Kidney epithelial cell (primary cell): ENCODE measurements around the gene SCG2. TPM values are rescaled to one million over a fixed set of nuclear protein-coding genes. Genes with fewer than 3 reads are reported as not detected.
A peak's percentile ranks its signal among the peaks of the same experiment; 100 is the strongest.

Experiments
- DNase-seq: peaks from one replicate; pipeline ENCODE4 v3.0.0-alpha.2; 2010; ENCODE audit warnings: low read depth
- H3K27me3 ChIP-seq: 2 replicates; pipeline ENCODE4 v1.6.0; 2011; ENCODE audit warnings: low read length; ENCODE audit not compliant: control insufficient read depth, insufficient read depth
- H3K36me3 ChIP-seq: 2 replicates; pipeline ENCODE4 v1.5.1; 2011; ENCODE audit warnings: low read length; ENCODE audit not compliant: control insufficient read depth, insufficient read depth
- H3K4me3 ChIP-seq: 2 replicates; pipeline ENCODE4 v1.5.1; 2011; ENCODE audit warnings: low read depth, mild to moderate bottlenecking, control low read depth, low read length
- total RNA-seq: library from RNA; depleted of rRNA; stranded (reverse); fragments of >200 nt; gene quantifications from 2 replicates; pipeline ENCODE4 v1.2.3, GENCODE V29; 2015
- TF ChIP-seq, protein P1 (sequence below): IDR thresholded peaks from 2 replicates; pipeline ENCODE4 v1.5.1; 2011; ENCODE audit warnings: mild to moderate bottlenecking, moderate library complexity, low read length, control low read depth, inconsistent platforms; ENCODE audit not compliant: insufficient read depth, poor library complexity, severe bottlenecking

The SCG2 gene, protein sequence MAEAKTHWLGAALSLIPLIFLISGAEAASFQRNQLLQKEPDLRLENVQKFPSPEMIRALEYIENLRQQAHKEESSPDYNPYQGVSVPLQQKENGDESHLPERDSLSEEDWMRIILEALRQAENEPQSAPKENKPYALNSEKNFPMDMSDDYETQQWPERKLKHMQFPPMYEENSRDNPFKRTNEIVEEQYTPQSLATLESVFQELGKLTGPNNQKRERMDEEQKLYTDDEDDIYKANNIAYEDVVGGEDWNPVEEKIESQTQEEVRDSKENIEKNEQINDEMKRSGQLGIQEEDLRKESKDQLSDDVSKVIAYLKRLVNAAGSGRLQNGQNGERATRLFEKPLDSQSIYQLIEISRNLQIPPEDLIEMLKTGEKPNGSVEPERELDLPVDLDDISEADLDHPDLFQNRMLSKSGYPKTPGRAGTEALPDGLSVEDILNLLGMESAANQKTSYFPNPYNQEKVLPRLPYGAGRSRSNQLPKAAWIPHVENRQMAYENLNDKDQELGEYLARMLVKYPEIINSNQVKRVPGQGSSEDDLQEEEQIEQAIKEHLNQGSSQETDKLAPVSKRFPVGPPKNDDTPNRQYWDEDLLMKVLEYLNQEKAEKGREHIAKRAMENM
- 0.08 TPM in 1 of 2 replicates, not detected in the other for total RNA-seq

DNA sequence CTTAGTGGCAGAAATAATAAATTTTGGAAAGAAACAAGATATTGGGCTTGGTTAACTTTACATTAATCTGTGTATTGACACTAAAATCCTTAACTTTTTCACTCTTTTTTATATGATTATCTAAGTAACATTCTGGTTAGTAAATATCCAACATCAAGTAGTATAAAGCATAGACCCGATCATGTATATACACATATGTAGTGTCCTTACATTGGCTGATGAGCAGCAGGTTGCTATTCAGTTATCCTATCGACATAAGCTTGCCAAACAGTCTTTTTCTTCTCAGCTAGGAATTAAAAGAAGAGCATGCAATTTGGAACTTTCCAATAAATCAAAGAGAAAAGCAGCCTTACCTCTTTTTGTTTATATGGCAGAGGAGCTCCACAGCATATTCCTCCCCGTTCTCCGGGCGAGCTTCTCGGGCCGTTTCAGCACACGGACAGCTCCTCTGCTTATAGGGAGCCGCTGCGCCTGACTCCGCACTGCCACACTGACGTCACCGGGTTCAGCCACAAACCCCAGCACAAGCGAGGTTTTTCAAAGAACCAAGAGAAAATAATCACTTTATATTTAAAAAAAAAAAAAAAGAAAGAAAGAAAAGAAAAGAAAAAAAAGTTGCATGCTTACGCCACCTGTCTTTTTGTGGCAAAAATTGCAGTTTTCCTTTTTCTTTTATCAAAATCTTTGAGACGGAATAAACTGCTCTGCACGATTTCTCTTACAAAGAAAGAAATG, at the start of gene SCG2:
Gene SCG2 (minus strand): TSS at position 430 of the 735 bp plus-strand sequence. CDS start 3,079 bp downstream, outside the sequence.
- Histone ChIP-seq H3K4me3 (no peak within 1 kb of the TSS), H3K36me3 (no peaks in the 10 kb centered on the region), H3K27me3 (no peaks in the 10 kb centered on the region)
- DNase-seq = peak; percentile 60
- TF ChIP-seq, protein P1, sequence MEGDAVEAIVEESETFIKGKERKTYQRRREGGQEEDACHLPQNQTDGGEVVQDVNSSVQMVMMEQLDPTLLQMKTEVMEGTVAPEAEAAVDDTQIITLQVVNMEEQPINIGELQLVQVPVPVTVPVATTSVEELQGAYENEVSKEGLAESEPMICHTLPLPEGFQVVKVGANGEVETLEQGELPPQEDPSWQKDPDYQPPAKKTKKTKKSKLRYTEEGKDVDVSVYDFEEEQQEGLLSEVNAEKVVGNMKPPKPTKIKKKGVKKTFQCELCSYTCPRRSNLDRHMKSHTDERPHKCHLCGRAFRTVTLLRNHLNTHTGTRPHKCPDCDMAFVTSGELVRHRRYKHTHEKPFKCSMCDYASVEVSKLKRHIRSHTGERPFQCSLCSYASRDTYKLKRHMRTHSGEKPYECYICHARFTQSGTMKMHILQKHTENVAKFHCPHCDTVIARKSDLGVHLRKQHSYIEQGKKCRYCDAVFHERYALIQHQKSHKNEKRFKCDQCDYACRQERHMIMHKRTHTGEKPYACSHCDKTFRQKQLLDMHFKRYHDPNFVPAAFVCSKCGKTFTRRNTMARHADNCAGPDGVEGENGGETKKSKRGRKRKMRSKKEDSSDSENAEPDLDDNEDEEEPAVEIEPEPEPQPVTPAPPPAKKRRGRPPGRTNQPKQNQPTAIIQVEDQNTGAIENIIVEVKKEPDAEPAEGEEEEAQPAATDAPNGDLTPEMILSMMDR = peak; percentile 28

DNA sequence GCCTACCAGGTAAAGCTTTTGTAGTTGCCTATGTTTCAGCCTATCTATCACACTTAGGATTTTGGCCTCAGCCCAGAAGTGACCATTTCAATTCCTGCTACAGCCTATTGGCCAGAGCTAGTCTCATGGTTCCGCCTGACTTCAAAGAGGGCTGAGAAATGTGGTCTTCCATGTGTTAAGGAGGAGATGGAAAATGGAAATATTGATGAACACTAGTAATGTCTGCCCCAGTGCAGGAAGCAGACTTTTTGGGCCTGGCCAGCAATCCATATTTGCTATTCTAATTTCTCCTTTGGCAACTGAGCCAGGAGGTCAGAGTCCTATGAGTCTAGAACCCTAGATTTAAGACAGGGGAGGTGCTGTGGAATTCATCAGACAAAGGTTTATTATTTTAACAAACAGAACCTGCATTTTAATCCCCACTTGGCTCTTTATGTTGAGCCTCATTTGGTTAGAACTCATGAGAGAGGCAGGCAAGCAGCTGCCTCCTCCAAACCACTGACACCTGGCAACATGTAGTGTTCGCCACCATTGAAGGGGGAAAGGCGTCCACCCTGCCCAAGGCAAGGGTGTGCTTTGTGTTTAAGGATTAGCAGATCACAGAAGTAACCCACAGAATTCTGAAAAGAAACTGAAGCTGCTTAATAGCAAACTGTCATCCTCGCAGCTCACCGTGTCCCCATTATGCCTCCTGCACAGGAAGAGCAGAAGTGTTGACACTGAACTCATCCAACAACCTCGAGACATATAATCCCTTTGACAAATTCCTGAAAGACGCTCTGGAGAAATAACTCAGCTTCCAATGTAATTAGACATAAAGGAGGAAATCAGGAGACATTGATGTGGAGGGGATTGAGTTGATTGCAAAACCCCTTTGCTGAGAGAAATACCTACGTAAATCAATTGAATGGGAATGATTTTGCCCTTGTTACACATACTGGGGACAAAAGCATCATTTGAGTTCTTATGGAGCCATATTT, 47.7 kb upstream of the SCG2 start:
- DNase-seq = no peak
- TF ChIP-seq, protein P1 = no peak
- Histone ChIP-seq H3K4me3 (no peak overlapping the region), H3K27me3 (no peaks in the 10 kb centered on the region), H3K36me3 (no peaks in the 10 kb centered on the region)

DNA sequence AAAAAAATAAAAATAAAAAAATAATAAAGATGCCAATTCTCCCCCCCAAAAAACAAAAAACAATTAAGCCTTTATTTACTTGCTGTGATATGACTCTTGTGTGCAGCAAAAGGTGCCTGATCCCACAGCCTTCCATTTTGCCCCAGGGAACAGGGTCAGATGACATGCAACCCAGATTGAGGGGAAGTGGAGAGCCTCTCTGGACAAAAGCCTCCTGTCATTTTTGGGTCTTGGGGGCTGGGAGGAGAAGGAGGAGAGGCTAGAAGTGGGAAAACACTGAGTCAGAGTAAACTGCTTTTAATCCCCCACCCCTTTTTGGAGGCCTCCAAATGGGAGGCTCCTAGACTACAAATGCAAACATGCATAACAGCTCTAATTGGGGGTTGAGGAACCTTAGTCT, 46.6 kb upstream of the SCG2 start:
- H3K27me3 ChIP-seq = no peaks in the 10 kb centered on the region
- no peaks in the 10 kb centered on the region for H3K36me3 ChIP-seq
- no peak for DNase-seq
- H3K4me3 ChIP-seq = no peak overlapping the region
- TF ChIP-seq, protein P1 = no peak

DNA sequence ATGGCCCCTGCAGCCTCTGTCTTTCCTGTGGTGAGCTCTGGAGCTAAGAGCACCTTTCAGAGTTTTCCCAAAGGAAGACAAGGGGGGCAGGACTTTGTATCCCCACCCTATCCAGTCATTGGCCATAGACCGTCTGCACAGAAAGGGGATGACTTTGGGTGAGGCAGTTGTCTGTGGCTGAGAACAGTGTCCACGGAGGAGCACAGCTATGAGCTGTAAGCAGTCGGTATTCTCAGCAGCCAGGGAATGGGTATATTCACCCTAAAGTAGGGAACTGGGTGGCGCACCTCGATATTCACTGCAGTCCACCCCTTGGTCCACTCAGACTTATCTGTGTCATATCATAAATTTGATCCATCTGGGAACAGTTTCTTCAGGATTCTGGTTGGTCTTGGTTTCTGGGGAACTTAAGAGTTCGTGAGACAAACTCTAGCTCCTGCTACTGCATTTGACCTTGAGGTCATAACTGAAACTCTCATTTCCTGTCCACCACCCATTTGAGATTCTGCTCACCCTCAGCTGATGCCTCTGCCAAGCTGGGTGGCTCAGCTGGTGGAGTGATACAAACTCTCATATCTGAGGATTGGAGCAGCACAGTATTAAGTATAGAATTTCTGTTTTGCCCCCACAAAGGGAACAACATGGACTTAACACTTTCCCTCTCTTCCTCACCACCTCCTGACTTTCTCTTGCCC, 45.2 kb upstream of the SCG2 start:
- TF ChIP-seq, protein P1 = no peak
- H3K27me3 ChIP-seq = no peaks in the 10 kb centered on the region
- no peaks in the 10 kb centered on the region for H3K36me3 ChIP-seq
- no peak for DNase-seq
- H3K4me3 ChIP-seq = no peak overlapping the region

DNA sequence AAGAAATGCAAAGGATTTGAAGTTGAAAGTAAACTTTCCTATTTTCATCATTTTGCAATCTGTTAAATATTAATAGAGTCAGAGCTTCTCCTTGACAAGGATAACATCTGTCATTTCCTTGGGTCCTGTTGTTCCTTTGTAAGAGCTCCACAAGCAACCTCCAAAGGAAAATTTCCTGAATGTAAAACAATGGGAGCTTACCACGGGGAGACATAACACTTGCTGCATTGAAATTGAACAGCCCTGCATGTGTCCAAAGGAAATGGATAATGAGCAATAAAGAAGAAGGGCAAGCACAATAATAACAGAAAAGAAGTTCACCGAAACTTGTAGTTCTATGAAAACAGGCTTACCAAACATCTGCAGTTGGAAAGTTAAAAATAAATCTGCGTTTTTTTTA, 42.0 kb upstream of the SCG2 start:
- H3K4me3 ChIP-seq = no peak overlapping the region
- H3K36me3 ChIP-seq = no peaks in the 10 kb centered on the region
- DNase-seq = no peak
- TF ChIP-seq, protein P1 = no peak
- H3K27me3 ChIP-seq = no peaks in the 10 kb centered on the region
